ENCODE results near the gene TBX4.
"Not testable (repeated sequence)": the region's sequence is repeated elsewhere in the genome, so short reads cannot be mapped to it uniquely, and the experiment has no call there.

The TBX4 gene

DNA sequence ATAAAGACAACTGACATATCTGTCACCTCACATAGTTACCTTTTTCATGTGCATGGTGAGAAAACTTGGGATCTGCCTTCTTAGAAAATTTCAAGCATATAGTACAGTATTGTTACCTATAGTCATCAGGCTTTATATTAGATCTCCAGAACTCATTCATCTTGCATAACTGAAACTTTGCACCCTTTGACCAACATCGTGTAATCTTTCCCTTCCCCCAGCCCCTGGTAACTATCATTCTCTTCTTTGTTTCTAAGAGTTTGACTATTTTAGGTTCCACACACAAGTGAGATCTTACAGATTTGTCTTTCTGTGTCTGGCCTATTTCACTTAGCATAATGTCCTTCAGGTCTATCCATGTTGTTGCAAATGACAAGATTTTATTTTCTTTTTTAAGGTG lies 22.9 kb upstream of the TBX4 start:
- DNase-seq (ENCODE audit: low read depth) = no peak

DNA sequence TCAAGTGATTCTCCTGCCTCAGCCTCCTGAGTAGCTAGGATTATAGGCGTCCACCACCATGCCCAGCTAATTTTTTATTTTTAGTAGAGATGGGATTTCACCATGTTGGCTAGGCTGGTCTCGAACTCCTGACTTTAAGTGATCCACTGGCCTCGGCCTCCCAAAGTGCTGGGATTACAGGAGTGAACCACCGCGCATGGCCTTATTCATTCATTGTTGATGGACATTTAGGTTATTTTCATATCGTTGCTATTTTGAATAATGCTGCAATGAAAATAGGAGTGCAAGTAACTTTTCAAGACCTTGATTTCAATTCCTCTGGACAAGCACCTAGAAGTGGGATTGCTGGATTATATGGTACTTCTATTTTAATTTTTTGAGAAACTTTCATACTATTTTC lies 22.4 kb upstream of the TBX4 start:
- not testable (repeated sequence) for DNase-seq (ENCODE audit: low read depth)

DNA sequence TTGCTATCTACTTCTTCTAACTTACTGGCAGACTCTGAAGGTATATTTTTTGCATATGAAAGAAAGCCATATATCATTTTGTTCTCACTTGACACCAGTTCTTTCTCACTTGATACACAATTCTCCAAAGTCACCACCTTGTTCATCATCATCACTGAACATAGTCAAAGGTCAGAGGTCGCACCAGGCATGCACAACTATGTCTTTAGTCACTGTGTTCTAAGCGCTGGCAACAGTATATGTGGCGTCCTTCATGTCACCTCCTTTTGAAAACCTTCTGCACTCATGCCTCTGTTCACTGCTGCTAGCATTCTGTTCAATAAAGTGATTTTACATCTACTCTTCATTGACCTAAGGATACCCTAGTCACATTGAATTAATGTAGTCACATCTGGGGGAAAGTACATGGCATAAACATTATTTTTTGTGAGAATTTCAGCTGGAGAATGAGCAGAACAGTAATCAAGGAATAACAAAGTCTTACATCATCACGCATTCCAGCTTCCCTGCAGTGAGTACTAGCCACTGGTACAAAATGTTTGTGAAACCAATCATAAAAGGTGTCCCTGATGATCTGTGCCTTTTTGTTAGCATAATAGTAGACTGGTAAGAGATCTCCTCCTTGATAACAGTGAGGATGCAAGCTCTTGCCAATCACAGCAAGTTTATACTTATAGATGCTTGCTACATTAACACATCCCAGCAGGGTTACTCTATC lies 20.5 kb upstream of the TBX4 start:
- no peak for DNase-seq (ENCODE audit: low read depth)

DNA sequence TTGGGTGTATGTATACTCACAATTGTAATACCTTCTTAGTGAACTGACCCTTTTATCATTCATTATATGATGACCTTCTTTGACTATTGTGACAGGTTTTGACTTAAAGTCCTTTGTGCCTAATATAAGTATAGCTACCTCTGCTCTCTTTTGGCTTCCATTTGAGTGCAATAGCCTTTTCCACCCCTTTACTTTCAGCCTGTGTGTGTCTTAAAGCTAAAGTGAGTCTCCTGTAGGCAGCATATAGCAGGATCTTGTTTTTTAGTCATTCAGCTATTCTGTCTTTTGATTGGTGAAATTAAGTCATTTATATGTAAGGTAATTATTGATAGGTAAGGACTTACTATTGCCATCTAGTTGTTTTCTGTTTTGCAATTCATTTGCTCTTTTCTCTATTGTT lies 15.9 kb upstream of the TBX4 start:
- no peak for DNase-seq (ENCODE audit: low read depth)

DNA sequence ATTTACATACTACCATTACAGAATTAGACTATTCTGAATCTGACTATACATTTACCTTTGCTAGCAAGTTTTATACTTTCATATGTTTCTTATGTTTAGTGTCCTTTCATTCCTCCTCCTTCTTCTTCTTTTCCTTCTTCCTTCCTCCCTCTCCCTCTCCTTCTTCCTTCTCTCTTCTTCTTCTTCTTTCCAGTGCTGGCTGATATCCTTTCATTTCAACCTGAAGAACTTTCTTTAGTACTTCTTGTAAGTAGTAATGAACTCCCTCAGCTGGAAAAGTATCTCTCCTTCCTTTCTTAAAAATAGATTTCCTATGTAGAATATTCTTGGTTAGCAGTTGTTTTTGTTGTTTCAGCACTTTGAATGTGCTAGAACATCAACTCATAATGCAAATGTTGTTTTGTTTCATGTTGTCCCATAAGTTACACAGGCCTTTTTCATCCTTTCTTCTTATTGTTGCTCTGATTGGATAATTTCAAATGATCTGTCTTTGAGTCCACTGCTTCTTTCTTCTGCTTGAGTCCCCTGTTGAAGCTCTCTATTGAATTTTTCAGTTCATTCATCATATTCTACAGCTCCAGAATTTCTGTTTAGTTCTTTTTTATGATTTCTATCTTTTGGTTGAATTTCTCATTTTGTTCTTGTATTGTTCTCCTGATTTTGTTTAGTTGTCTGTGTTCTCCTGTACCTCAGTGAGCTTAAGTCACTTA lies 15.1 kb upstream of the TBX4 start:
- no peak for DNase-seq (ENCODE audit: low read depth)

DNA sequence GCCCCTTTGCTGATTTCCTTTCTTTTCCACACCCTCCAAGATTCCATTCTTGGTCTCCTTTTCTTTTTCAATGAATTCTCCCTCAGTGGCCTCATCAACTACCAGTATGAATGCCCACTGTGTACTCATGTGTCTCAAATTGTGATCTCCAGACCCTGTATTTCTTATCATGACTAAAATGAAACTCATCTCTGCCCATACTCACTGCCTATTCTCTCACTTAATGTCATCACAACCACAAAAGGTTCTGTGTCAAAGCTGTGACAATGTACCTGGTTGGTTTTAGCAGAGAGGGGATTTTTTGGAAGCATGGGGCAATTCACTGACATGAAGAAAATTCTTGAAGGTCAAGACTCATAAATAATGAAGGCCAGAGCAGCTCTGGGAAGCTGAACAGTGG lies 11.5 kb upstream of the TBX4 start:
- no peak for DNase-seq (ENCODE audit: low read depth)

DNA sequence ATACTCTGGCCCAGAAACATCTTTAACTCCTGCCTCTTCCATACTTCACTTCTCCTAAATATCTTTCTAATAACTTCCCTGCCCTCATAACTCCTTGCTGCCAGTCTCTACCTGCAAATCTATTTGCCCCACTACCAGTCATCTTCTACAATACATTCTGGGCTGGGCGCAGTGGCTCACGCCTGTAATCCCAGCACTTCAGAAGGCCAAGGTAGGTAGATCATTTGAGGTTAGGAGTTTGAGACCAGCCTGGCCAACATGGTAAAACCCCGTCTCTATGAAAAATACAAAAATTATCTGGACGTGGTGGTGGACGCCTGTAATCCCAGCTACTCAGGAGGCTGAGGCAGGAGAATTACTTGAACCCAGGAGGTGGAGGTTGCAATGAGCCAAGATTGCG lies 10.7 kb upstream of the TBX4 start:
- DNase-seq (ENCODE audit: low read depth) = not testable (repeated sequence)

DNA sequence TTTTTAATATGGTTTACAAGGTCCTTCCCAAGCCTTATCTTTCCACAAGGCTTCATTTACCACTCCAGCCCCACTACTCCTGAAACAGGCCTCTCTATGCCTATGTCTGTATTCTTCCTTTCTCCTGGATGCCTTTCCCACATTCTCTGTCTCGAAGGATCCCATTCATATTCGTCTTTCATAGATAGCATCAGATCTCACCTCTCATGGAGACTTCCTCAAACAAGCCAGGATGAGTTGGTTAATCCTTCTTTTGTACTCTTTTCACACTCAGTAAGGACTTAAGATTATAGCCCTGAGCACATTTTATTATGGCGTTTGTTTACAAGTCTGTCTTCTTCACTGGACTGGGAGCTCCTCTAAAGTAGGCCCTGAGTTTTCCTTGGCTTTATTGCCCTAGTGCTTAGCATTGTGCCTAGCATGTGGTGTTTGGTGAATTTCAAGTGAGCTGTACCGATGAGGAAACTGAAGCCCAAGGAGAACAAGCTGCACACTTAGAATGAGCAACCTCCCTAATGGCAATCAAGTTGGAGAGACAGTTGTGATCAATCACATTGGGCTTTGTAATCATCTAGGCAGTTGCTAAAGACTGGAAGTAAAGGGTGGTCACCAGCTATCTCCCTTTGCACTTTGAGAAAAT lies 10.0 kb upstream of the TBX4 start:
- DNase-seq (ENCODE audit: low read depth) = no peak

DNA sequence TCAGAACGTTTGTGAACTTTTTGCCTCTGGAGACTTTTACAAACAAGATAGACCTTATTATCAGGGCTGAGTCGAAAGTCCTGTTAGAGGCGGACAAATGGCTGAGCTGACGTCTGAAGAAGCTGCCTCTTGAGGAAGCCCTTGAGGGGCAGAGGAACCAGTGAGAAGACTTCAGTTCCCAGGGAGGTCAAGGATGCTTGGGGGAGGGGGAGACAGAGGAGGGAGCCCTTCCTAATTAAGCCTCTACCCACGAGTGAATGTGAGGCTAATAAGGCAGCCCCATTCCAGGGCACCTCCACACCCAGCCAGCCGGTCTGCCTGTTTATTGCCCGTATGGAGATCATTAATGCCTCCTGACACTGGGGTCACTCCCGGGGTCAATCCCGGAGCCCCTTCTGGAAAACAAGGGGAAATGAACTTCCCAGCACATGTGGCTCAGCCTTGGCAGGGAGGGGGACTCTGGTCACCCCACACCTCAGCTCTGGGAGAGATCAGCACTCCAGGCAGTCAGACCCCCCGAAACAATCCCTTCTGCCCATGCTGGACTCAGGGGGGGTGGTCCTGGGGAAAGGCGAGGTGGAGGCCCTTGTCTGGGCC lies 9.2 kb upstream of the TBX4 start:
- no peak for DNase-seq (ENCODE audit: low read depth)

DNA sequence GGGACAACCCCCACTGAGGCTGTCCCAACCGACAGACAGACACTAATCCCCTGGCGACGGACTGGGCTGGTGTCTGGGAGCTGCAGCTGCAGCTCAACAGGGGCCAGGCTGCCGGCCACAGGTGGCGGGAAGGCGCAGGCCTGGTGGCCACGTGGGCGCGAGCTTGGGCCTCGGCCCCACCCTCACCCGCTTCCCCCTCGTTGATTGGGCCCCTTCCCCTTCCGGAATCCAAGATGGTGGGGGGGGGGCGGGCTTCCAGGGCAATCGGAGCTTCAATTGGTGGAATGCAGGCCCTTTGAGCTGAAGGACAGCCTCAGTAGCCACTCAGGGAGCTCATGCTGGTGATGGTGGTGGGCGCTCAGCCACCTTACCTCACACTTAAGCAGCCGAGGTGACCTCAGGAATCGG lies 8.7 kb upstream of the TBX4 start:
- no peak for DNase-seq (ENCODE audit: low read depth)

DNA sequence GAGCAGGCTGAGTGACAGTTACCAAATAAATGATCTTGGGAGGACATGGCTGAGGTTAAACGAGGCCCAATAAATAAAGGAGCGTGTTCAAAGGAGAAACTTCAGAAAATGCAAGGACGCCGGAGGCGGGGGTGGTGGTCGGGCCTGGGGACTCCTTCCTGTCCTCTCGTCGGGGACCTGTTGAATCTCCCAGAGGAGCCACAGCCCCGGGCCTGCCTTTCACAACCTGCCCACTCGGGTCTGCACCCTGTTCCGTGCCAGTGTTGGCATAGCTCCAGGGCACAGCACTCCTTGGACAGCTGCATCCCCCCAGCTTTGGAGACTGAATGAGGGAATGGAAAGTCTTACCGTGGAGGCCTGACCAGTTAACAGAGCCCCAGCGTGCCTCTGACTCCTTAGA lies 8.1 kb upstream of the TBX4 start:
- DNase-seq (ENCODE audit: low read depth) = no peak

DNA sequence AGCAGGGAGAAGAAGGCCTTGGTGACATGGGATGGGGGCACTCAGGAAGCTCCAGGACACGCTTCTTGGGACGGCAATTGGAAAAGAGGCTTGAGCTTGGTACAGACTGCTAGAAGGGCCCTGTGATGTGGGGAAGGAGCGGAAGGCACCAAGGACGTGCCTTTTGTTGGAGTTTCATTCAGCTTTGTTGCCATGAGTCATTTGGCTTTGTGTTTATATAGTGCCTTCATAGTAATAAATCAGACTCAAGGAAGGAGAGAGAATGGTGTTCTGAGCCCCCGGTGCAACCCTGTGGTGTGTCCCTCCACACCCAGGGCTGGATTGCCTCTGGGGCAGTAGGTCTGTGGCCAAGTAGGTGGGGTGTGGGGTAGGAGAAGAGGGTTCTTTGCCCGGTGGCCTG lies 7.4 kb upstream of the TBX4 start:
- DNase-seq (ENCODE audit: low read depth) = no peak

DNA sequence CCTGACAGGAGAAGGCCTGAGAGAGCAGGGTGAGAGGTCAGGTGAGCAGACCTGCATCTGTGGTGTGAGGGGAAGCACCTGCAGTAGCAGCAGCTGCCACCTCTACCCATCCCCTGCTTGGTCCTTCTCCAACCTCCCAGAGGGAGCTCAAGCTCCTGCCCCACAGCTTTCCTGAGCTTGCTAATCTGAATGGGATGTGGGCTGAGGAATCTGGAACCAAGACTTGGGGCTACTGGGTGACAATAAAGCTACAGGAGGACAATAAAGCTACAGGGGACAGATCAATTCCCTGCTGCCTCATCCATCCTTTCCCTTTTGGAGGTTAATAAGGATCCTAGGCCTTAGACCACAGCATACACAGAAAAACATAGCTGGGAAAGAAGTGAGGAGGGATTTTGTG lies 4.9 kb upstream of the TBX4 start:
- DNase-seq (ENCODE audit: low read depth) = no peak

DNA sequence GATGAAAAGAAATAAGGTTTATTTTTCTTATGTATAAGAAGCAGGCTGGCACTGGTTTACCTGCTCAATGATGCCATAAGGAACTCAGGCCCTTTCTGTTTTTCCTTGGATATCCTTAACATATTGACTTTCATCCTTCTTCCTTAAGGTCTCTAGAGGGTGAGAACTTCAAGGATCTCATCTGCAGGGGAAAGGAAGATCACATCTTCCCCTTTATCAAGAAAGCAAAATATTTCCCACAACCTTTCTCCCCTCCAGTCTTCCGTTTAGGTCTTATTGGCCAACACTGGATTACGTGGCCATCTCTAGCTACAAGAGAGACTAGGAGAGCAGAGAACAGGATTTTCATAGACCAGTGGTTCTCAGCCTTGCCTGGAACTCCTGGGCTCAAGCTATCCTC lies 4.2 kb upstream of the TBX4 start:
- no peak for DNase-seq (ENCODE audit: low read depth)

DNA sequence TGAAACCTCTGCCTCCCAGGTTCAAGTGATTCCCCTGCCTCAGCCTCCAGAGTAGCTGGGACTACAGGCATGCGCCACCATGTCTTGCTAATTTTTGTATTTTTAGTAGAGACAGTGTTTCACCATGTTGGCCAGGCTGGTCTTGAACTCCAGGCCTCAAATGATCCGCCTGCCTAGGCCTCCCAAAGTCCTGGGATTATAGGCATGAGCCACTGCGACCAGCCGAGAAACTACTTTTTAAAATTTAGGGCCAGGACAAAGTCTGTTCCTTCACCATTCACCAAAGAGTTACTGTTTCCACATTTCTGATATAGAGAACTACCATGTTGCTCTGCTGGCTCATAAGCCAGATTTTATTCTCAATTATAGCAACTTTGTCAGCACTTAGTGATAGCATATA lies 3.1 kb upstream of the TBX4 start:
- not testable (repeated sequence) for DNase-seq (ENCODE audit: low read depth)

DNA sequence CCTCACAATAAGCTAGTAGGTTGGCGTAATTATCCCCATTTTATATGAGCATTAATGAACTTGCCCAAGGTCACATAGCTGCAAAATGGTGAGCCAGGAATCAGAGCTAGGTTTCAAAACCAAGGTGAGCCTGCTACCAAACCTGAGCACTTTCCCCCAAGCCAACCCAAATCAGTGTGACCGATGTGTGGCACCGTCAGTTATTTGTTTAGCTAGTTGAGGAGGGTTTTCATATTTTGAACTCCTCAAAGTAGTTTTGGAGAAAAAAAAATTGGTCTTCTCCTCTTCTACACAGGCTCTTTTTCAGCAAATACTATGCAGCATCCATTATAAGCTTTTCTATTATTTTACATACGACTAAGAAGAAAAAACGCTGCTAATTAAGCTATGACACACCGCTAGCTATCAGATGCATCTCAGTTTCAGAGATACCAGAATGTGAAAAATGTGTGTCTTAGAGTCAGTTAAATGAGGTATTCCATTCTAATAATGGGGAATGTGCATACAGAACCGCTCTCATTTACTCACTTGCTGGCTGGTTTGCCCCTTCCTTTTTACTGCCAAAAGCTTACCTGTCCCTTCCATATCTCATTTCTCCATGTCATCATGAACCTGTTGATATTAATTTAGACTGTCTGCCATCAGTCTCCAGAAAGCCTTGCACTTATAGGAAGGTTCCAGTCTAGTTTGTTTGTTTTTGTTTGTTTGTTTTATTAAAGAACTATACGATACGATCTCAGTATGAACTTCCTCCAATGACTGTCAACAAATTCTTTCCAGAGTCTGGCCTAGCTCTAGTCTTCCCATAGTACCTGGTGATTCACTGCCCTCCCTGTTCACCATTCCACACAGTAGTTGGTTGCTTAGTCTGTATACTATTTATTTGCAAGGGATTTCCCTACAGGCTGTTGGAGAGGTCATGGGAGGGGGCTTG lies 2.2 kb upstream of the TBX4 start:
- no peak for DNase-seq (ENCODE audit: low read depth)

DNA sequence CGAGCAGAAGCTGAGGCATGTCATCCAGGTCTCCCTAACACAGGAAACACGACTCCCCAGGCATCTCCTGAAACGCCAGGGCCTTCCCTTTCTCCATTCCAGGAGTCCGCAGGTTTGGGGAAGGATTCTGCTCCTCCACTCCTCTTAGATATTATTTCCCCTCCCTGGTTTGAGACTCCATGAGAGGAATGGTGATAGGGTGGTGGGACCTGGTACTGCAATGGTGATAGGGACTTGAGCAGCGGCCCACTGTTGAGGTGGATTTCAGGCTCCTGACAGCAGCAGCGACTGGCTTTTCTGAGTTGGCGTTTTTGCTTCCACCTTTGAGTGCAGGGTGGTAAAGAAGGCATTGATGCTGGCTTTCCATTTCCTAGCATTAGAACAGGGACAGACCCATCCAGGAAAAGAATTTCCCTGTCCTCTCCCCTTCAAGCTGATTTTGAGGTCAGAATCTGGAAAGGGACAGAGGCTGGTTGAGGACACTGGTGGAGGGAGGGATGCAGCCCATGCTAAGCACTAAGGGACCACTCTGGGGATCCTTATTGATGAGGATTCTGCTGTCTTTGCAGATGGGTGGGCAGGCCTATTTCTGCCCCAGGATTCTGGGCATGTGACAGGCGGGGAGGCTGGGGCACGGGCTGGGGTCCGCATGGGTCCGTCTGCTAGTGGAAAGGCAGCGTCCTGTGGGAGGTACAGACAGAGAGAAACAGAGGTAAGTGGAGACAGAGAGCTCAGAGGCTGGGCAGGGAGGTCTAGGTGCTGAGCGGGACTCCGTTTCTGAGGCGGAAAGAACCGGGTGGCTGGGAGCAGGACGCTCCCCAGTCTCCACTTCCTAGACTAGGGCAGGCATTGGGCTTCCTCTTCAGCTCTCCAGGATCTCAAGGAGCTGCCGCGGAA lies 1.3 kb upstream of the TBX4 start:
- no peak for DNase-seq (ENCODE audit: low read depth)

DNA sequence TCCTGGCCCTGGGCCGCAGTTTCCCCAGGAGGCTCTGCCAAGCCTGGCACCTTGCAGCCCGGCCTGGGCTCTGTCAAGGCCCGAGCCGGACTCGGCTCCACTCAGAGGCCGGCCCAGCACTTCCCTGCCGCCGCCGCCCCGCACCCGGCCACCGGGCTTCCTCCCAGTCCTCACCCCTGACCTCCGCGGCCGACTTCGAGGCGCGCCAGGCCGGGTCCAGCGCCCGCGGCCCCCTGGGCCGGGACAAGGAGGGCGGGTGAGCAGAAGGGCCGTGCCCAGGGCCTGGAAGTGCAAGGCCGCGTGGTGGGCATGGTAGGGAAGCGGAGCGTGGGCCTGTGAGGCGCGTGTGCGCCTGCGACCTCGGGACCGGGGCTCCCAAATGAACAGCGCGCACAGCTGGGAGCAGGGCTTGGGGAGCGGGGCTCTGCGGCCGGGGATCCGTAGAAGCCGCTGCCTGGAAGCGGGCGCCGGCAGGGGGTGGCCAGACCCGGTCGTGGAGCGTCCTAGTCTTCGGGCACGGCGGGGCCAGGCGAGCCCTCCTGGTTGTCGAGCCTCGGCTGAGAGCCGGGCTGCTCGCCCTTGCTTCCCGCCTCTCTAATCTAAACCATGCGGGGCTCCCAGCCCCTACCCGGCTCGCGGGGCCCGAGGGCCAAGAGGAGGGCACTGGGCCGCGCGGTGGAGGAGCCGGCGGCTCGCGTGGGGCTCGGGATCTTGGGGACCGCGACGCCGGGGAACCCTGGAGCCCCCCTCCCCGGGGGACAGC lies 503 bp upstream of the TBX4 start:
- no peak for DNase-seq (ENCODE audit: low read depth)

DNA sequence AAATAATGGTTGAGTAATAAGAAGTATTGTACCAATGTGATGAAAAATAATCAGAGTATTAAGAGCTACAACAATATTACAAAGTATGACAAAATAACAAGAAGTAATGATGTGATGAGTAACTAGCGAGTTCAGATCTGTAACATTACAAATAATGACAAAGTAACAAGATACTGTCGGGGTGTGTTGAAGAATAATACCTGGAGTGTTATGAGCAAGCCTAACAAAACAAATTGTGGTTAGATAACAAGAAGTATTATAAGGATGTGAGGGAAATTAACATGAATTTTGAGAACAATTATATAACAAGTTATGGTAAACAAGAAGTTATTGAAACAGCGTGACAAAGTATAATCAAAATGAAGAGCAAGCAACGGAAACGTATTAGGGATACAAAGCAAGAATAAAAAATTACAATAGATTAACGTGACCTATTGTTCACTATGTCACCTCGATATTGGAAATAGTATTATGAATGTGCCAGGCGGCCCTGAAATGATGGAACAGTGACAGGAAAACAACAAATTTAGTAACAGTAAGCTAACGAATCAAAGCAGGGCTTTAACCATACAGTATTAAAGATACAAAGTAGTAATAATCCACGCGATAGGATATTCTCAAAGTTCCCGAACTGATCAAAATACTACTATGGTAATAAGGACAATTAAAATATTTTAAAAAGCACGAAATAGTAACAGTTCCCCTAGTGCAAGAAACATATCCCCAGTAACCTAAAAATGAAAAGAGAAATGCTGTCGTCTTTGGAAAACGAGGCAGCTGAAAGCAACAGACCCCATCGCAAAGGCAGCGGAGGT lies 1.6 kb downstream of the TBX4 start:
- DNase-seq (ENCODE audit: low read depth) = no peak

Data from activated gamma-delta T cell treated with anti-CD3 and anti-CD28 coated beads, Interleukin-2, amount 50 U/mL, for 16 hours (primary cell).